ENCODE measurements around the gene LPAR3.

DNA sequence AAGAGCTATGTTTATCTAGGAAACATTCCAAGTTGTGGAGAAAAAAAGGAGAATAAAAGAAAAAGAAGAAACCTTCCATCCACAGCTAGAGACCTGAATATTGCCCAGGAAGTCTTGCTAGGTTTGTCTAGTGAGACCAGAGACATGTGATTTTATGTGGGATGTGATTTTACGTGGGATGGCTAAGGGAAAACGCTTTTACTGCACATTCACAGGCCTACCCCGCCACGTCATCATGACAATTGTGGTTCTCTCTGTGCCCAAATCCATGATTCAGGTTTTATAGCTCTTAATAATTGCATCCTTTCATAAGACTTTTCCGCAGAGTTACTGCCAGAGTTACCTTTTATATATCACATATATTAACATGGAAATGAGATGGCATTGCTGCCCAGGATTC, 116.4 kb downstream of the LPAR3 start:
- TF ChIP-seq, protein P1, sequence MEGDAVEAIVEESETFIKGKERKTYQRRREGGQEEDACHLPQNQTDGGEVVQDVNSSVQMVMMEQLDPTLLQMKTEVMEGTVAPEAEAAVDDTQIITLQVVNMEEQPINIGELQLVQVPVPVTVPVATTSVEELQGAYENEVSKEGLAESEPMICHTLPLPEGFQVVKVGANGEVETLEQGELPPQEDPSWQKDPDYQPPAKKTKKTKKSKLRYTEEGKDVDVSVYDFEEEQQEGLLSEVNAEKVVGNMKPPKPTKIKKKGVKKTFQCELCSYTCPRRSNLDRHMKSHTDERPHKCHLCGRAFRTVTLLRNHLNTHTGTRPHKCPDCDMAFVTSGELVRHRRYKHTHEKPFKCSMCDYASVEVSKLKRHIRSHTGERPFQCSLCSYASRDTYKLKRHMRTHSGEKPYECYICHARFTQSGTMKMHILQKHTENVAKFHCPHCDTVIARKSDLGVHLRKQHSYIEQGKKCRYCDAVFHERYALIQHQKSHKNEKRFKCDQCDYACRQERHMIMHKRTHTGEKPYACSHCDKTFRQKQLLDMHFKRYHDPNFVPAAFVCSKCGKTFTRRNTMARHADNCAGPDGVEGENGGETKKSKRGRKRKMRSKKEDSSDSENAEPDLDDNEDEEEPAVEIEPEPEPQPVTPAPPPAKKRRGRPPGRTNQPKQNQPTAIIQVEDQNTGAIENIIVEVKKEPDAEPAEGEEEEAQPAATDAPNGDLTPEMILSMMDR (IDR thresholded peaks at IDR 0.05) = no peak
- no peak for TF ChIP-seq POLR2A (IDR thresholded peaks at IDR 0.05)
